NCI-H2081 treated with DMSO at 0.1 percent for 48 hours (cell line): ENCODE data around the gene MGAT4D.
"Not testable (repeated sequence)": the region's sequence is repeated elsewhere in the genome, so short reads cannot be mapped to it uniquely, and the experiment has no call there.

Source experiments
- DNase-seq: peaks from one replicate; lab custom pipeline; 2025; lab: John Stamatoyannopoulos, UW

MGAT4D gene

GRCh38 chr4:140439644-140440142, 58.4 kb downstream of the MGAT4D start:
- no peak for DNase-seq

DNA sequence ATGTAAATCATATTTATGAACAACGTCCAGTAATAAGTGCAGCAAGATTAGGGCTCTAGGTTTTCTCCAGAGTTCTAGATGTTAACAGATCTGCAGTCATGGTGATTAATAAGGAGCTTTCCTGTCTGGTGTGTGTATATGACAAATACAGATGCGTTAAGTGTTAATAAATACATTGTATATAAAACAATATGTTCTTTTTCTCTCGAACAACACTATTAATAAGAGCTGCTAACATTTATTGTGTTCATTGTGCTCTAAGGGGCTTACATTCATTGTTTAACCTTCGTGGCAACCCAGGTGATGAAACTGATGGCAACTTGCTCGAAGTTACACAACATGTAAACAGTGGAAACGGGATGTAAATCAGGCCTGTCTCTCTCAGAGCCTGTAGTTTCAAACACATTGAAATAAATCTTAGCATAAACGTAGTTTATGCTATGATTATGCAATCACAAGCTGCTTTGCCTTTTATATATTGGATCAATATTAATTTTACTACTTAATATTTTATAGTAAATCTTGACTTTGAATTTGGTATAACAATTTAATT, 70.1 kb downstream of the MGAT4D start:
- no peak for DNase-seq

DNA sequence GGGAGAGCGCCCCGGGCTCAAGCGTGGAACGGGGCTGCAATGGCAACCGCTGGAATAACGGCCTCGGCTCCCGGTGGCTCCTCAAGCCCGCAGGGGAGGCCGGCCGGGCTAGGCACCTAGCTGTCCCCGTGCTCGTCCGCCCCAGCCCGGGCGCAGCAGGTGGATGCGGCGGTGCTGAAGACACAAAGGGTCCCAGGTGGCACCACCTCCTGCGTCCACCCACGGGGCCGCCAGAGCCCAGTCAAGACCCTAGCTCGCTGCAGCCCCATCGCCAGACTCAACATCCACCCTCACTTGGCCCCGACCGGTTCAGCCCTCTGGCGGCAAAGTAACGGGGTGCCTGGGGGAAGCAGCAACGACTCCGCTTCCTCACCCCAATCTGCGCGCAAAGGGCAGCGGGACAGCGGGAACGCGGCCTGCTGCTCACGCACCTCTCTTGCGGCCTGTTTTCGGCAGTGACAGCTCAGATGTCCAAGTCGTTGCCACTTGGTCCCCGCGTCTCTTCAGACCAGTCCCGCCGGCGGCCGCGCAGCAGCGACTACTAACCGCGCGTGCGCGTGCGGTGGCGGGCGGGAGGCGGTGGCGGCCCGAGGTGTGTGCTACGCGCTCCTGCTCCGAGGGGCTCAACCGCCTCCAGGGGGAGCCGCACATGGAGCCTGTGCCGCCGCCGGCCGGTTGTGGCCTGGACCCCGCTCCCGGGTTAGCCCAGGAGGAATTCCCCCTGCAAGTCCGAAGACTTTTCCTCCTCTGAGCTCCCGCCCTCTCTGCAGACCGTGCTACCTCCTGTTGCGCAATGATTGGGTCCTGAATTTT, 70.8 kb downstream of the MGAT4D start, which contains the start of gene CLGN:
Gene CLGN, minus strand, starts transcription at position 543 of the 813 bp plus-strand sequence. CDS start 14,570 bp downstream, outside the sequence.
- DNase-seq: no peak

DNA sequence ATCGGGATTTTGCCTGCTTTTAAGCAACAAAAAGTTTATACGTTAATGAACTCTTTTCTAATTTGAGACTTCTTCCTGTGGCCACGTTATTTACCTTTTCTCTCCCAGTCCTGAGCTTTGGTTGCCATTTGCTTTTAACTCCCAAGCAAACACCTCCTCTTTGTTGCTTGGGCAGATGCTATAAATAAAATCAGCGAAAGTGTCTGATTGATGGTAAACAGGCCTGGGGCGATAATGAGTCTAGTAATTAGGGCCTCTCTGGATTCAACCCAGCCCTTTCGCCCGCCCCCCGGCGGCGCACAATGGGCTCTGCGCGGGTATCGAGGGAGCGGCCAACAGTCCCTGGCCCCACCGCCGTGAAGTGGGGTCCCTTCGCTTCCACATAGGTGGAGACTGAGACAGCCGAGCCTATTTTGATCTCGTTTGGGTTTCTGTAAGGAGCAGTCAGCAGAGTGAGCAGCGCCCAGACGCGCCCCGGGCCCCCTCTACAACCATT, 71.4 kb downstream of the MGAT4D start:
- DNase-seq: peak; percentile 64

DNA sequence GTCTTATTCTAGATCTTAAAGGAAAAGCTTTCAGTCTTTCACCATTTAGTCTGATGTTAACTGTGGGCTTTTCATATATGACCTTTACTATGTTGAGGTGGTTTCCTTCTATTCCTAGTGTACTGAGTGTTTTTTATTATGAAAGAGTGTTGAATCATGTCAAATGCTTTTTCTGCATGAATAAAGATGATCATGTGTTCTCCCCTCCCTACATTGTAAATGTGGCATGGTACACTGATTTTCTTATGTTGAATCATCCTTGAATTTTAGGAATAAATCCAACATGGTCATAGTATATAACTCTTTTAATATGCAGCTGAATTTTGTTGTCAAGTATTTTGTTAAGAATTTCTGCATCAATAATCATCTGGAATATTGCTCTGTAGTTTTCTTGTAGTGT, 75.0 kb downstream of the MGAT4D start:
- no peak for DNase-seq

DNA sequence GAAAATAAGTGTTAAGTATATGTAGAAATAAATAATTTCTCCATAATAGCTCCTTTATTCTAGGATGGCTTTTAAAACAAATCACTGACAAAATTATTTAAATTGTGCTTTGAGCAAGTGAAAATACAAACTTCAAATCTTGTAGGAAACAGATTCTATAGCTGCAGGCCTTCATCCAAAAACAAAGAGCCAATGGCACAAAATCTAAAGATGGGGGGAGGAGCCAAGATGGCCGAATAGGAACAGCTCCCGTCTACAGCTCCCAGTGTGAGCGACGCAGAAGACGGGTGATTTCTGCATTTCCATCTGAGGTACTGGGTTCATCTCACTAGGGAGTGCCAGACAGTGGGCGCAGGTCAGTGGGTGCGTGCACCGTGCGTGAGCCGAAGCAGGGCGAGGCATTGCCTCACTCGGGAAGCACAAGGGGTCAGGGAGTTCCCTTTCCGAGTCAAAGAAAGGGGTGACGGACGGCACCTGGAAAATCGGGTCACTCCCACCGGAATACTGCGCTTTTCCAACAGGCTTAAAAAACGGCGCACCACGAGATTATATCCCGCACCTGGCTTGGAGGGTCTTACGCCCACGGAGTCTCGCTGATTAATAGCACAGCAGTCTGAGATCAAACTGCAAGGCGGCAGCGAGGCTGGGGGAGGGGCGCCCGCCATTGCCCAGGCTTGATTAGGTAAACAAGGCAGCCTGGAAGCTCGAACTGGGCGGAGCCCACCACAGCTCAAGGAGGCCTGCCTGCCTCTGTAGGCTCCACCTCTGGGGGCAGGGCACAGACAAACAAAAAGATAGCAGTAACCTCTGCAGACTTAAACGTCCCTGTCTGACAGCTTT, 84.7 kb downstream of the MGAT4D start:
- DNase-seq: not testable (repeated sequence)

GRCh38 chr4:140408974-140409373, 89.1 kb downstream of the MGAT4D start:
- DNase-seq: no peak

DNA sequence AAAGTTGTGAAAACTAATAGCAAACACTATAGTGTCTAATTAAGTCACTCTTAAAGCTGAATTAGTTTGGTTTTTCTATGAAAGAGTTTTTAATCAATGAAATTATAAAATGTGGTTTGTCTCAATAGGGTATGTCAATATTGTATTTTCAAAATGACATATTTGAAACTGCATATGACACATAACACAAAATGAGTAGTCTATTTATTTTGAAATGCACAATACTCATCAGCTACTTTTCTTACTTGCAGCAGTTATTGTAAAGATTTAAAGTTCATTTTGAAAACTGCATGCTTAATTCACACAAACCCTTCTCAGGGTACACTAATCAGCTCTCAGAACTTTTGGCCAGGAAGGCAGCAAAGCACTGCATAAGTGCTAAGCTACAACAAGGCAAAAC, 91.8 kb downstream of the MGAT4D start:
- no peak for DNase-seq

DNA sequence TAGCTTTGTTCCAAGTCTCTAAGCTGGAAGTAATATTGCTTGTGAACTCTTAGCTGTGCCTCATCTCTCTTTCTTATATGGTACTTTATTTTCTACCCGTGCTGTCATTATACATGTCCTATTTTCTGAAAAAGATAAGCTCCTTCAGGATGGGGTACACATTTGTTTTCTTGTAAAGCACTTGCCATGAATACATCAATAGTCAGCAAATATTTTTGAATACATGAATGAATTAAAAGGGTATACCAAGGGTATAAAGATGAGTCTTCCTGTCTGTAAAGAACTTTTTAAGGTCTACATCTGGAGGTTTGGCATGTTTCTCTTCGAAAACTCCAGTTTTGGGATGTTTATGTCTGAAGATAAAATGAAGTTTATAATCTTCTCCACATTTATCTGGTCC, 98.0 kb downstream of the MGAT4D start:
- DNase-seq: no peak

GRCh38 chr4:140395668-140396067, 102.4 kb downstream of the MGAT4D start:
- no peak for DNase-seq
